CD1c-positive myeloid dendritic cell (primary cell): Measurements from ENCODE around the gene ZSWIM6.

Experiments used
- DNase-seq: peaks from one replicate; pipeline ENCODE4 v3.0.0-alpha.2; 2016; ENCODE audit errors: extremely low spot score

ZSWIM6 gene

GRCh38 chr5:61441742-61442141 is 109.7 kb downstream of the ZSWIM6 start:
- peak; percentile 28 for DNase-seq

GRCh38 chr5:61447780-61448495 is 115.9 kb downstream of the ZSWIM6 start:
- no peak for DNase-seq

GRCh38 chr5:61449804-61450492 is 117.9 kb downstream of the ZSWIM6 start:
- DNase-seq, result no peak

GRCh38 chr5:61450493-61451279 is 118.6 kb downstream of the ZSWIM6 start:
- DNase-seq, result no peak

GRCh38 chr5:61455179-61456006 is 123.3 kb downstream of the ZSWIM6 start:
- no peak for DNase-seq

- DNase-seq, result no peak
These were observed 128.4 kb downstream of the ZSWIM6 start for GRCh38 chr5:61460471-61460870.

- no peak for DNase-seq
These were observed 129.4 kb downstream of the ZSWIM6 start for GRCh38 chr5:61461417-61461816.

GRCh38 chr5:61461926-61462325 is 129.9 kb downstream of the ZSWIM6 start:
- no peak for DNase-seq

- no peak for DNase-seq
These were observed 131.5 kb downstream of the ZSWIM6 start for GRCh38 chr5:61463596-61463995.

- DNase-seq, result no peak
These were observed 132.5 kb downstream of the ZSWIM6 start for GRCh38 chr5:61464512-61464911.

GRCh38 chr5:61465066-61465465 is 133.0 kb downstream of the ZSWIM6 start:
- DNase-seq, result no peak

GRCh38 chr5:61465496-61465895 is 133.4 kb downstream of the ZSWIM6 start:
- no peak for DNase-seq

- DNase-seq, result no peak
These were observed 134.0 kb downstream of the ZSWIM6 start for GRCh38 chr5:61466017-61466416.

GRCh38 chr5:61467766-61468482 is 135.9 kb downstream of the ZSWIM6 start:
- no peak for DNase-seq

- no peak for DNase-seq
These were observed 136.4 kb downstream of the ZSWIM6 start for GRCh38 chr5:61468483-61468865.

GRCh38 chr5:61471352-61471751 is 139.3 kb downstream of the ZSWIM6 start:
- DNase-seq, result no peak

- no peak for DNase-seq
These were observed 140.3 kb downstream of the ZSWIM6 start for GRCh38 chr5:61472172-61472958.

- DNase-seq, result no peak
These were observed 142.7 kb downstream of the ZSWIM6 start for GRCh38 chr5:61474746-61475145.

GRCh38 chr5:61477788-61478187 is 145.7 kb downstream of the ZSWIM6 start:
- DNase-seq, result no peak

GRCh38 chr5:61479850-61480614 is 148.0 kb downstream of the ZSWIM6 start:
- DNase-seq, result no peak
